Stimulated activated naive B cell treated with anti-CD40 and anti-IgM and Interleukin-4, amounts not matched to agents 10 μg/mL and 1 μg/mL and 100 μg/mL, for 72 hours (primary cell): ENCODE measurements around the gene NR0B1.
A peak's percentile ranks its signal among the peaks of the same experiment; 100 is the strongest.

ENCODE experiments used
- ATAC-seq, 2 donors: fragments of 150-1000 bp; cut with Tn5 transposase; replicated peaks; 2 replicates each; pipeline ENCODE4 v1.10.0; 2021; ENCODE audit warnings: moderate library complexity in 1 of 2
- DNase-seq: peaks from one replicate; pipeline ENCODE4 v3.0.0; 2021
- H3K27ac Mint-ChIP-seq: one replicate; pipeline ENCODE4 v1.8.0; 2022; ENCODE audit warnings: mild to moderate bottlenecking, mixed read lengths
- H3K27me3 Mint-ChIP-seq, 2 donors: one replicate each; pipeline ENCODE4 v1.8.0; 2022; ENCODE audit warnings: mixed read lengths in 2 of 2
- H3K36me3 Mint-ChIP-seq, 2 donors: one replicate each; pipeline ENCODE4 v1.8.0; 2022; ENCODE audit warnings: mixed read lengths in 2 of 2, mild to moderate bottlenecking in 1 of 2
- H3K4me1 Mint-ChIP-seq, 2 donors: one replicate each; pipeline ENCODE4 v1.8.0; 2022; ENCODE audit warnings: mixed read lengths in 2 of 2, mild to moderate bottlenecking in 1 of 2
- H3K4me3 Mint-ChIP-seq, 2 donors: one replicate each; pipeline ENCODE4 v1.8.0; 2022; ENCODE audit warnings: mild to moderate bottlenecking in 2 of 2, mixed read lengths in 2 of 2, moderate library complexity in 1 of 2
- H3K9me3 Mint-ChIP-seq, 2 donors: one replicate each; pipeline ENCODE4 v1.8.0; 2022; ENCODE audit warnings: mixed read lengths in 2 of 2, mild to moderate bottlenecking in 1 of 2

The NR0B1 gene

GRCh38 chrX:30309139-30309571 is at the start of gene NR0B1:
Gene NR0B1 (minus strand): TSS chrX:30309390. CDS start chrX:30309363, 27 bp downstream.
- H3K36me3 Mint-ChIP-seq, result no peaks in the 10 kb centered on the region
- peak within 1 kb of the TSS in 1 of 2 donors; percentile 30 for H3K4me3 Mint-ChIP-seq
- ATAC-seq (peak in 1 of 2 donors; percentile 12), DNase-seq (no peak)
- peaks cover 0 to 1% of the 10 kb centered on the region in 2 donors for H3K4me1 Mint-ChIP-seq
- H3K27me3 Mint-ChIP-seq, result peaks cover 8 to 13% of the 10 kb centered on the region in 2 donors
- H3K27ac Mint-ChIP-seq, result no peak within 1 kb of the TSS
- H3K9me3 Mint-ChIP-seq, result no peaks in the 10 kb centered on the region

GRCh38 chrX:30349946-30350345 is 40.8 kb upstream of the NR0B1 start:
- DNase-seq (no peak), ATAC-seq (peak; percentile 39 to 54)
- Mint-ChIP-seq H3K27ac (no peak overlapping the region), H3K36me3 (no peaks in the 10 kb centered on the region), H3K4me1 (no peaks in the 10 kb centered on the region), H3K9me3 (peaks cover 16 to 20% of the 10 kb centered on the region in 2 donors), H3K27me3 (no peaks in the 10 kb centered on the region), H3K4me3 (no peak overlapping the region)

- ATAC-seq (no peak), DNase-seq (no peak)
- Mint-ChIP-seq H3K27ac (no peak overlapping the region), H3K4me3 (no peak overlapping the region), H3K27me3 (no peaks in the 10 kb centered on the region), H3K4me1 (no peaks in the 10 kb centered on the region), H3K36me3 (no peaks in the 10 kb centered on the region), H3K9me3 (peaks cover 0 to 2% of the 10 kb centered on the region in 2 donors)
Observed at GRCh38 chrX:30343206-30343605, 34.0 kb upstream of the NR0B1 start.

- H3K27ac Mint-ChIP-seq, result no peak overlapping the region
- H3K36me3 Mint-ChIP-seq, result no peaks in the 10 kb centered on the region
Observed at GRCh38 chrX:30340753-30341152, 31.6 kb upstream of the NR0B1 start.

GRCh38 chrX:30327762-30328161 is 18.6 kb upstream of the NR0B1 start:
- Mint-ChIP-seq H3K27me3 (peaks cover 4 to 6% of the 10 kb centered on the region in 2 donors), H3K4me1 (no peaks in the 10 kb centered on the region), H3K36me3 (no peaks in the 10 kb centered on the region), H3K4me3 (no peak overlapping the region), H3K9me3 (no peaks in the 10 kb centered on the region), H3K27ac (no peak overlapping the region)
- ATAC-seq, result no peak
- DNase-seq, result no peak

More at GRCh38 chrX:30340753-30341152, 31.6 kb upstream of the NR0B1 start:
- Mint-ChIP-seq H3K27me3 (peaks cover 0 to 7% of the 10 kb centered on the region in 2 donors), H3K4me3 (no peak overlapping the region), H3K4me1 (no peaks in the 10 kb centered on the region), H3K9me3 (no peaks in the 10 kb centered on the region)
- DNase-seq (no peak), ATAC-seq (no peak)

GRCh38 chrX:30317308-30317707 is 8.1 kb upstream of the NR0B1 start:
- Mint-ChIP-seq H3K4me3 (no peak overlapping the region), H3K4me1 (no peaks in the 10 kb centered on the region), H3K27me3 (peaks cover 5 to 6% of the 10 kb centered on the region in 2 donors), H3K9me3 (no peaks in the 10 kb centered on the region), H3K36me3 (no peaks in the 10 kb centered on the region), H3K27ac (no peak overlapping the region)
- DNase-seq, result no peak
- ATAC-seq, result no peak

GRCh38 chrX:30313322-30313721 is 4.1 kb upstream of the NR0B1 start:
- ATAC-seq, result no peak
- Mint-ChIP-seq H3K9me3 (no peaks in the 10 kb centered on the region), H3K27ac (no peak overlapping the region), H3K4me3 (no peak overlapping the region), H3K27me3 (peaks cover 6 to 11% of the 10 kb centered on the region in 2 donors), H3K4me1 (peaks cover 0 to 1% of the 10 kb centered on the region in 2 donors), H3K36me3 (no peaks in the 10 kb centered on the region)
- no peak for DNase-seq

GRCh38 chrX:30312858-30313257 is 3.7 kb upstream of the NR0B1 start:
- H3K27me3 Mint-ChIP-seq, result peaks cover 9 to 11% of the 10 kb centered on the region in 2 donors
- ATAC-seq, result no peak
- no peaks in the 10 kb centered on the region for H3K9me3 Mint-ChIP-seq
- H3K4me3 Mint-ChIP-seq, result no peak overlapping the region
- H3K27ac Mint-ChIP-seq, result no peak overlapping the region
- H3K4me1 Mint-ChIP-seq, result peaks cover 0 to 1% of the 10 kb centered on the region in 2 donors
- no peak for DNase-seq
- H3K36me3 Mint-ChIP-seq, result no peaks in the 10 kb centered on the region

GRCh38 chrX:30310429-30311206 is 1.4 kb upstream of the NR0B1 start:
- ATAC-seq, result no peak
- no peaks in the 10 kb centered on the region for H3K36me3 Mint-ChIP-seq
- H3K4me3 Mint-ChIP-seq, result no peak overlapping the region
- no peak for DNase-seq
- no peak overlapping the region for H3K27ac Mint-ChIP-seq
- H3K4me1 Mint-ChIP-seq, result peaks cover 0 to 1% of the 10 kb centered on the region in 2 donors
- H3K27me3 Mint-ChIP-seq, result peaks cover 9 to 17% of the 10 kb centered on the region in 2 donors
- H3K9me3 Mint-ChIP-seq, result no peaks in the 10 kb centered on the region

GRCh38 chrX:30308263-30309138 is 689 bp downstream of the NR0B1 start:
- no peak for ATAC-seq
- Mint-ChIP-seq H3K36me3 (no peaks in the 10 kb centered on the region), H3K4me3 (no peak overlapping the region), H3K27me3 (peaks cover 8 to 12% of the 10 kb centered on the region in 2 donors), H3K9me3 (no peaks in the 10 kb centered on the region), H3K4me1 (peaks cover 0 to 1% of the 10 kb centered on the region in 2 donors), H3K27ac (no peak overlapping the region)
- no peak for DNase-seq

GRCh38 chrX:30307466-30307865 is 1.7 kb downstream of the NR0B1 start:
- Mint-ChIP-seq H3K4me1 (peaks cover 0 to 1% of the 10 kb centered on the region in 2 donors), H3K9me3 (no peaks in the 10 kb centered on the region), H3K27ac (no peak overlapping the region), H3K27me3 (peaks cover 12 to 14% of the 10 kb centered on the region in 2 donors), H3K36me3 (no peaks in the 10 kb centered on the region), H3K4me3 (no peak overlapping the region)
- DNase-seq (no peak), ATAC-seq (no peak)

- no peak for DNase-seq
- no peak for ATAC-seq
- no peak overlapping the region for H3K27ac Mint-ChIP-seq
- H3K4me1 Mint-ChIP-seq, result peaks cover 0 to 1% of the 10 kb centered on the region in 2 donors
- no peaks in the 10 kb centered on the region for H3K9me3 Mint-ChIP-seq
- no peaks in the 10 kb centered on the region for H3K36me3 Mint-ChIP-seq
- peaks cover 12 to 24% of the 10 kb centered on the region in 2 donors for H3K27me3 Mint-ChIP-seq
- H3K4me3 Mint-ChIP-seq, result no peak overlapping the region
Observed at GRCh38 chrX:30304866-30305265, 4.3 kb downstream of the NR0B1 start.

GRCh38 chrX:30302956-30303355 is 6.2 kb downstream of the NR0B1 start:
- ATAC-seq, result no peak
- Mint-ChIP-seq H3K9me3 (no peaks in the 10 kb centered on the region), H3K4me3 (no peak overlapping the region), H3K27ac (no peak overlapping the region), H3K36me3 (no peaks in the 10 kb centered on the region), H3K27me3 (peaks cover 9 to 19% of the 10 kb centered on the region in 2 donors), H3K4me1 (no peaks in the 10 kb centered on the region)
- no peak for DNase-seq

GRCh38 chrX:30301963-30302362 is 7.2 kb downstream of the NR0B1 start:
- H3K9me3 Mint-ChIP-seq, result no peaks in the 10 kb centered on the region
- H3K27ac Mint-ChIP-seq, result no peak overlapping the region
- no peaks in the 10 kb centered on the region for H3K36me3 Mint-ChIP-seq
- H3K4me1 Mint-ChIP-seq, result no peaks in the 10 kb centered on the region
- DNase-seq, result no peak
- H3K4me3 Mint-ChIP-seq, result no peak overlapping the region
- no peak for ATAC-seq
- H3K27me3 Mint-ChIP-seq, result peaks cover 0 to 19% of the 10 kb centered on the region in 2 donors
